ENCODE measurements around the gene CHST15.

Gene CHST15

GRCh38 chr10:124050021-124051015, 43.1 kb downstream of the CHST15 start:
- no peak overlapping the region for H3K4me3 ChIP-seq (ENCODE audit: low read length)
- no peak for DNase-seq (ENCODE audit: low read depth)
- TF ChIP-seq CTCF (conservative IDR thresholded peaks at IDR 0.05; ENCODE audit: low read length) = no peak

DNA sequence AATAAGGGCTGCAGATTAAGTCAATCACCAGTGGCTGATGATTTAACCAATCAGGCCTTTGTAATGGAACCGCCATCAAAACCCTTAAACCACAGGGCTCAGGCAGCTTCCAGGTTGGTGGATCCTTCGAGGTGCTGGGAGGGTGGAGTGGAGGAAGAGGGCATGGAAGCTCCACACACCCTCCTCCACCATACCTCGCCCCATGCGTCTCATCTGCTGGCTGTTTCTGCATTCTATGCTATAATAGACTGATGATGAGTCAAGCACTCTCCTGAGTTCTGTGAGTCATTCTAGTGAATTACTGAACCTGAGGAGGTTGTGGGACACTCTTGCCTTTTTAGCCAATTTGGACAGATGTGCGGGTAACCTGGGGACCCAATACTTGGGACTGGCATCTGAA, 43.9 kb downstream of the CHST15 start:
- no peak for DNase-seq (ENCODE audit: low read depth)
- no peak for TF ChIP-seq CTCF (conservative IDR thresholded peaks at IDR 0.05; ENCODE audit: low read length)
- H3K4me3 ChIP-seq (ENCODE audit: low read length) = no peak overlapping the region

DNA sequence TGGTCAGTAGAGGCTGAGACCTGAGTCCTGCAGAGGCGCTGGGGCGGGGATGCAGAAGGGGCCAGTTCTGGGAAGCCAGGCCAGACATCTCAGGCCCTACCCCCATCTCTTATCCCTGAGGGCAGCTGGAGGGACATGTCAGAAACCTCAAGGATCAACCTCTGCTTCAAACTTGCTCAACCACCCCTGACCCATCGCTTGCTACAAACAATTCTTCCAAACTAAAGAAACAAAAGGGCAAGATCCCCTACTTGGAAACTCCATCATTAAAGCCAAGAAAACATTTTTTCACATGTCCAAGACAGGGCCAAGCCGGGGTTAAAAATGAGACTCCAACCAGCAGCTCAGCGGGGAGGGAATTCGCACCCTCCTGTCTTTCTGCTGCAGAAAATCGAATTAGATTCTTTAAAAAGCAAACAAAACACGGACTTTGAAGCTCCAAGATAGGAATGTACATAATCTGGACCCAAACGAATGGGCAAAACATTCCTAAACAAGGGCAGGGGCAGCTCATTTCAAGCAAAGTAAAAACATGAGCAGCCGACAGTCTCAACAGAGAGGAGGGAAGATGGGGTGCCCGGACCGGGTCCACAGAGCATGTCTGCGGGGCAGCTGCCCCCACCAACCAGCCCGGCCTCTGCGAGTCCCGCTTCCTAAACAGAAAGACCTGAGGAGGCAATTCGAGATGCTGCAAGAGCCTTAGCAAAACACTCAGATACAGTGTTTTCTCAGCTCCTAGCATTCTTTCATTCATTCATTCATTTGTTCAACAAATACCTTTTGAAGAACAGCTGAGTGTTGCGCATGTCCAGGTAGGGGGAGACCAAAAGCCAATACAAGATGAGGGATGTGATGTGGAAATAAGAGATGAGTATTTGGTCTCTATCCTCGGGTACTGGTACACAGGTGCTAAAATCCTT, 44.8 kb downstream of the CHST15 start:
- no peak for TF ChIP-seq CTCF (conservative IDR thresholded peaks at IDR 0.05; ENCODE audit: low read length)
- no peak overlapping the region for H3K4me3 ChIP-seq (ENCODE audit: low read length)
- DNase-seq (ENCODE audit: low read depth) = no peak

DNA sequence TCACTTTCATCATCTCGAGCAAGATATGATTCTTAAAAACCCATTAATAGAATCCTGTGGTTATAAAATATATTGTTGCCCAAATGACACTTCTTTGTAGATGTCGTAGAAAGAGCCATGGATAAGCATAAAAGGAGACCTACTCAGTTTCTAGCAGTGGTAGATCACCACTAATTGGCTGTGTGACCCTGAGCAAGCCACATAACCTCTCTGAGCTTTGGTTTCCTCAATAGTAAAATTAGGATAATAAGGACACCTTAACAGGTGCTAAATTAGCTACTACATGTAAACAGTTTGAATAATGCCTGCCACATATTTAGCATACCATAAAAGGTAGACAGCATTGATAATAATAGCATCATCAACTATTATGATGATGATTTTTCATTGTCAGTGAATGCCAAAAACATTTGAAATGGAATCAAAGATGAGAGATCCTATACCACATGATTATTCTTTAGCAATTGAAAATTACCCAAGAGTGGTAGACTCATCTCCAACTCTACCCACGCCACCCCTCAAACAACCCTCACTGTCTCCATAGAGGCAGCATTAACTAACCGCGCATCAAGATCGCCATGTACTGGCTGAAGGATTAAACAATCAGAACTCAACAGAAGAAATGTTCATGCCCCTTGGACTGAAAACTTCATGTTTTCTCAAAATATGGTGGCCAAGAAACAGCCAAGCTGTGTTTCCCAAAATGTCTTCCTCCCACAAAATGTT, 45.8 kb downstream of the CHST15 start:
- TF ChIP-seq CTCF (conservative IDR thresholded peaks at IDR 0.05; ENCODE audit: low read length) = no peak
- DNase-seq (ENCODE audit: low read depth) = no peak
- H3K4me3 ChIP-seq (ENCODE audit: low read length) = no peak overlapping the region

DNA sequence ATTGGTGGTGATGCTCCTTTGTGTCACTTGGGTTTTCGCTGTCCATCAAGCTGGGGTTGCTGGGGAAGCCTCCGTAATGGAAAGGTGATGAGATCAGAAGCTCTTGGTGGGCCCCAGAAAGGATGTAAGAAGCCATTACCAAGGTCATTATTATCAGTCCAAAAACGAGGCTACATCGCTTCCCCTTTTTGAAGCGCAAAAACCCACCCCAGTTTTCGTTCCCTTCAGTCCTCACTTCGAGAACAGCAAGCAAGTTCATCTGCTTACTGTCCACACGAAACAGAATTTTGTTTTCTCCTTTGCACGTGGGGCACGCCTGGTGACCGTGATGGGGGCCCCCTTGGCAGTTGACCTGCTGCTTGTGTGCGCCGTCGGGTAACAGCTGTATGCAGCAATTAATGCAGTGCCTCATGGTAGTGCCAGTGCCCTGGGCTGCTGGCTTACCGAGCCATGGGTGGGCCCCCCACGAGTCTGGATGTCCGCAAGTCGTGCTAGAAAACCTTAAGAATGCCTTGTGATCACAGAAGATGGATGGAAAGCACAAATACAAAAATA, 47.5 kb downstream of the CHST15 start:
- H3K4me3 ChIP-seq (ENCODE audit: low read length) = no peak overlapping the region
- TF ChIP-seq CTCF (conservative IDR thresholded peaks at IDR 0.05; ENCODE audit: low read length) = no peak
- no peak for DNase-seq (ENCODE audit: low read depth)

GRCh38 chr10:124045276-124045675, 48.1 kb downstream of the CHST15 start:
- TF ChIP-seq CTCF (conservative IDR thresholded peaks at IDR 0.05; ENCODE audit: low read length) = no peak
- DNase-seq (ENCODE audit: low read depth) = no peak
- H3K4me3 ChIP-seq (ENCODE audit: low read length) = no peak overlapping the region
